Testis (tissue), 2 donors: Measurements from ENCODE around the gene USF2.

Source experiments
- POLR2A ChIP-seq: fragments of 450-650 bp; IDR thresholded peaks from one replicate; pipeline ENCODE4 v1.6.1; 2017; ENCODE audit warnings: antibody characterized with exemption, mild to moderate bottlenecking, moderate library complexity
- TF ChIP-seq, protein P1 (sequence below), 3 experiments: fragments of 450-650 bp in 2 of 3; fragments of 200-600 bp in 1 of 3; sonication (generic) in 1 of 3; IDR thresholded peaks; one replicate each; pipeline ENCODE4 v1.5.1; 2016 to 2019; ENCODE audit warnings: antibody characterized with exemption in 3 of 3, mild to moderate bottlenecking in 2 of 3, moderate library complexity in 1 of 3

DNA sequence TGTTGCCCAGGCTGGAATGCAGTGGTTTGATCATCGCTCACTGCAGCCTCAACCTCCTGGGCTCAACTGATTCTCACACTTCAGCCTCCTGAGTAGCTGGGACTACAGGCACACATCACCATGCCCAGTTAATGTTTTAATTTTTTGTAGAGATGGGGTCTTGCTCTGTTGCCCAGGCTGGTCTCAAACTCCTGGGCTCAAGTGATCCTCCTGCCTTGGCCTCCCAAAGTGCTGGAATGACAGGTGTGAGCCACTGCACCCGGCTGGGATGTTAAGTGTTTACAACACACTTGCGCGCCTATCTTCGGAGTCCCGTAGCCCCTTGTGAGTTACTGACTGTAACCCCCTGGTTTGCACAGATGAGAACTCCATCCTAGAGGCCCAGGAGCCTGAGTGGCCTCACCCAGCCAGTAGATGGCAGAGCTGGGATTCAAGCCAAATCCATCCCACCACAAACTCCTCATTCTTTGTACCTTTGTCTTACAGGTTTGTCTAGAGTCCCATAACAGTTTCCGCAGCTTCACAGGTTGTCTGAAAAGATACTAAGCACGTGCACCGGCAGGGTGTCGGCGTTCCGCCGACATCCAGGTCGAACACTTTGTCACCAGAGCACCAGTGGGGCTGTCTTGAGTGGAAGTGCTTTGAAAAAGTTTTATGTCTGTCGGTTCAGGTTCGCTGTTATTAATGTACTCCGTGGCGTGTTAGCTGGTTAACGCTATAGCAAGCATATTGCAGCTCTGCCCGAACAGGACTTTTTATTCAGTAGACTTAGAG lies 37.9 kb downstream of the USF2 start:
- TF ChIP-seq, protein P1, sequence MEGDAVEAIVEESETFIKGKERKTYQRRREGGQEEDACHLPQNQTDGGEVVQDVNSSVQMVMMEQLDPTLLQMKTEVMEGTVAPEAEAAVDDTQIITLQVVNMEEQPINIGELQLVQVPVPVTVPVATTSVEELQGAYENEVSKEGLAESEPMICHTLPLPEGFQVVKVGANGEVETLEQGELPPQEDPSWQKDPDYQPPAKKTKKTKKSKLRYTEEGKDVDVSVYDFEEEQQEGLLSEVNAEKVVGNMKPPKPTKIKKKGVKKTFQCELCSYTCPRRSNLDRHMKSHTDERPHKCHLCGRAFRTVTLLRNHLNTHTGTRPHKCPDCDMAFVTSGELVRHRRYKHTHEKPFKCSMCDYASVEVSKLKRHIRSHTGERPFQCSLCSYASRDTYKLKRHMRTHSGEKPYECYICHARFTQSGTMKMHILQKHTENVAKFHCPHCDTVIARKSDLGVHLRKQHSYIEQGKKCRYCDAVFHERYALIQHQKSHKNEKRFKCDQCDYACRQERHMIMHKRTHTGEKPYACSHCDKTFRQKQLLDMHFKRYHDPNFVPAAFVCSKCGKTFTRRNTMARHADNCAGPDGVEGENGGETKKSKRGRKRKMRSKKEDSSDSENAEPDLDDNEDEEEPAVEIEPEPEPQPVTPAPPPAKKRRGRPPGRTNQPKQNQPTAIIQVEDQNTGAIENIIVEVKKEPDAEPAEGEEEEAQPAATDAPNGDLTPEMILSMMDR (IDR thresholded peaks at IDR 0.05), result no peak
- TF ChIP-seq POLR2A, result no peak
